Activated naive CD8-positive, alpha-beta T cell treated with anti-CD3 and anti-CD28 coated beads, Interleukin-2, amount 10 ng/mL, durations not matched to agents 7 days and 5 days (primary cell): ENCODE data around the gene DPY19L1. TPM values are rescaled to one million over a fixed set of nuclear protein-coding genes. Genes with fewer than 3 reads are reported as not detected.

Source experiments
- microRNA-seq: library from miRNA; unstranded; fragments of <30 nt; microRNA quantifications from one replicate; pipeline ENCODE4 v1.2.0, GENCODE V29; 2022
- total RNA-seq, 2 experiments: library from RNA; stranded (reverse); gene quantifications; one replicate each; pipeline ENCODE4 v1.2.3, GENCODE V29; 2021

DPY19L1 gene
- total RNA-seq, 2 experiments from 2014 or later: 11.1 to 14.0 TPM

Small RNA genes lying within 50 kb of the gene (microRNA-seq; reads per million reads assigned to microRNA genes)
- gene MIR548N: not detected

Other genes starting within 250 kb of the DPY19L1 start
- under 1 TPM in 1 of 2 experiments, not detected in 1; 0.34 TPM for gene TBX20, start 216.6 kb upstream of the DPY19L1 start, total RNA-seq